H9 (cell line): ENCODE results near the gene MAPK12. TPM values are rescaled to one million over a fixed set of nuclear protein-coding genes. Genes with fewer than 3 reads are reported as not detected.

Experiments
- DNase-seq: peaks from one replicate; pipeline ENCODE4 v3.0.0-alpha.2; 2017
- H2AFZ ChIP-seq: one replicate; pipeline ENCODE4 v1.6.1; 2013; ENCODE audit warnings: mild to moderate bottlenecking, low read length, control low read depth, moderate library complexity
- H2AK5ac ChIP-seq: 2 replicates; pipeline ENCODE4 v1.6.1; 2013; ENCODE audit warnings: low read length, control low read depth, mixed read lengths; ENCODE audit not compliant: insufficient read length
- H2BK120ac ChIP-seq: one replicate; pipeline ENCODE4 v1.6.1; 2013; ENCODE audit warnings: low read depth, mild to moderate bottlenecking, low read length, control low read depth, inconsistent platforms; ENCODE audit not compliant: poor library complexity, severe bottlenecking
- H2BK12ac ChIP-seq: 2 replicates; pipeline ENCODE4 v1.6.1; 2013; ENCODE audit warnings: low read length, control low read depth, mixed read lengths, low read depth; ENCODE audit not compliant: insufficient read length
- H2BK15ac ChIP-seq: 2 replicates; pipeline ENCODE4 v1.6.1; 2013; ENCODE audit warnings: low read depth, low read length, control low read depth
- H2BK20ac ChIP-seq: one replicate; pipeline ENCODE4 v1.6.1; 2013; ENCODE audit warnings: low read depth, mild to moderate bottlenecking, low read length, control low read depth, inconsistent platforms; ENCODE audit not compliant: poor library complexity, severe bottlenecking
- H2BK5ac ChIP-seq: 2 replicates; pipeline ENCODE4 v1.6.1; 2013; ENCODE audit warnings: low read length, control low read depth, mixed read lengths; ENCODE audit not compliant: insufficient read length
- H3K14ac ChIP-seq: 2 replicates; pipeline ENCODE4 v1.6.1; 2013; ENCODE audit warnings: low read length, control low read depth; ENCODE audit not compliant: insufficient read depth
- H3K18ac ChIP-seq: 2 replicates; pipeline ENCODE4 v1.6.1; 2013; ENCODE audit warnings: low read depth, mild to moderate bottlenecking, mixed read lengths, low read length, control low read depth; ENCODE audit not compliant: insufficient read length
- H3K23ac ChIP-seq: 2 replicates; pipeline ENCODE4 v1.6.1; 2013; ENCODE audit warnings: low read length, control low read depth, mixed read lengths, low read depth; ENCODE audit not compliant: insufficient read length
- H3K23me2 ChIP-seq: 2 replicates; pipeline ENCODE4 v1.6.1; 2013; ENCODE audit warnings: low read depth, mild to moderate bottlenecking, mixed read lengths, low read length, control low read depth; ENCODE audit not compliant: insufficient read length, poor library complexity, severe bottlenecking
- H3K27ac ChIP-seq: 2 replicates; pipeline ENCODE4 v1.5.1; 2013; ENCODE audit warnings: low read length, control low read depth, mixed read lengths, low read depth; ENCODE audit not compliant: insufficient read length
- H3K27me3 ChIP-seq: 2 replicates; pipeline ENCODE4 v1.6.1; 2013; ENCODE audit warnings: low read length, control low read depth, inconsistent platforms; ENCODE audit not compliant: insufficient read depth
- H3K4ac ChIP-seq: 2 replicates; pipeline ENCODE4 v1.6.1; 2013; ENCODE audit warnings: low read depth, mild to moderate bottlenecking, control low read depth, inconsistent platforms, low read length, moderate library complexity
- H3K4me1 ChIP-seq: 2 replicates; pipeline ENCODE4 v1.6.1; 2013; ENCODE audit warnings: low read length, control low read depth, inconsistent platforms; ENCODE audit not compliant: insufficient read depth
- H3K4me2 ChIP-seq: 2 replicates; pipeline ENCODE4 v1.6.1; 2013; ENCODE audit warnings: low read length, control low read depth, mixed read lengths; ENCODE audit not compliant: insufficient read length, insufficient read depth
- H3K56ac ChIP-seq: 2 replicates; pipeline ENCODE4 v1.6.1; 2013; ENCODE audit warnings: low read depth, mild to moderate bottlenecking, mixed read lengths, low read length, control low read depth; ENCODE audit not compliant: insufficient read length
- H3K79me1 ChIP-seq: 2 replicates; pipeline ENCODE4 v1.6.1; 2013; ENCODE audit warnings: low read depth, mild to moderate bottlenecking, moderate library complexity, low read length, control low read depth, inconsistent platforms; ENCODE audit not compliant: insufficient read depth, poor library complexity, severe bottlenecking
- H3K79me2 ChIP-seq: 2 replicates; pipeline ENCODE4 v1.6.1; 2013; ENCODE audit warnings: low read length, control low read depth, inconsistent platforms; ENCODE audit not compliant: insufficient read depth
- H3K9ac ChIP-seq: 2 replicates; pipeline ENCODE4 v1.6.1; 2013; ENCODE audit warnings: low read length, control low read depth, mixed read lengths; ENCODE audit not compliant: insufficient read length; ENCODE audit errors: extremely low read depth
- H3K9me3 ChIP-seq: one replicate; pipeline ENCODE4 v1.6.1; 2013; ENCODE audit warnings: low read depth, low read length, inconsistent platforms; ENCODE audit not compliant: control insufficient read depth
- H3T11ph ChIP-seq: one replicate; pipeline ENCODE4 v1.6.1; 2013; ENCODE audit warnings: mild to moderate bottlenecking, low read length, control low read depth, inconsistent platforms
- H4K20me1 ChIP-seq: one replicate; pipeline ENCODE4 v1.6.1; 2013; ENCODE audit not compliant: control insufficient read depth, insufficient read length, insufficient read depth
- H4K5ac ChIP-seq: 2 replicates; pipeline ENCODE4 v1.6.1; 2013; ENCODE audit warnings: low read depth, mild to moderate bottlenecking, mixed read lengths, low read length, control low read depth; ENCODE audit not compliant: insufficient read length
- H4K8ac ChIP-seq: replicated peaks from 2 replicates; pipeline ENCODE4 v1.6.1; 2013; ENCODE audit warnings: low read length, control low read depth, mixed read lengths, low read depth; ENCODE audit not compliant: insufficient read length
- H4K91ac ChIP-seq: 2 replicates; pipeline ENCODE4 v1.6.1; 2013; ENCODE audit warnings: low read depth, mild to moderate bottlenecking, moderate library complexity, mixed read lengths, low read length, control low read depth; ENCODE audit not compliant: insufficient read length
- H3K27ac Mint-ChIP-seq, 3 experiments: 2 replicates in 2 of 3; 3 replicates in 1 of 3; pipeline ENCODE4 v1.8.0; 2020 to 2021; ENCODE audit warnings: mixed read lengths in 3 of 3, mild to moderate bottlenecking in 1 of 3, moderate library complexity in 1 of 3
- H3K27me3 Mint-ChIP-seq: 2 replicates; pipeline ENCODE4 v1.8.0; 2021; ENCODE audit warnings: low read depth, mild to moderate bottlenecking, moderate library complexity, mixed read lengths
- H3K36me3 Mint-ChIP-seq, 3 experiments: 2 replicates in 2 of 3; 3 replicates in 1 of 3; pipeline ENCODE4 v1.8.0; 2020 to 2021; ENCODE audit warnings: low read depth in 3 of 3, mixed read lengths in 3 of 3; ENCODE audit not compliant: insufficient read depth in 1 of 3
- H3K4me1 Mint-ChIP-seq, 2 experiments: 2 replicates each; pipeline ENCODE4 v1.8.0; 2020; ENCODE audit warnings: mixed read lengths in 2 of 2
- H3K4me3 Mint-ChIP-seq, 2 experiments: 2 replicates in 1 of 2; 3 replicates in 1 of 2; pipeline ENCODE4 v1.8.0; 2020 to 2021; ENCODE audit warnings: mild to moderate bottlenecking in 2 of 2, mixed read lengths in 2 of 2, moderate library complexity in 1 of 2
- H3K9me3 Mint-ChIP-seq, 2 experiments: 2 replicates in 1 of 2; 3 replicates in 1 of 2; pipeline ENCODE4 v1.8.0; 2020; ENCODE audit warnings: mild to moderate bottlenecking in 2 of 2, mixed read lengths in 2 of 2, moderate library complexity in 1 of 2
- WGBS: extraction: QIAGEN DNeasy Blood & Tissue Kit; methylation state at CpG from one replicate; pipeline ENCODE4 v1.1.7; 2013; ENCODE audit warnings: missing lambda C conversion rate, low lambda C conversion rate, mixed read lengths; ENCODE audit not compliant: insufficient read length; ENCODE audit errors: extremely low coverage; 5-methylcytosine and 5-hydroxymethylcytosine counted together
- total RNA-seq: library from RNA; stranded (reverse); gene quantifications from 2 replicates; pipeline ENCODE4 v1.2.1, GENCODE V29; 2021
- TF ChIP-seq, protein P1 (sequence below): fragments of 200-600 bp; sonication (generic); conservative IDR thresholded peaks from 3 replicates; pipeline ENCODE4 v1.8.0; 2021; ENCODE audit warnings: antibody characterized with exemption, mild to moderate bottlenecking

MAPK12 gene
- total RNA-seq, 1 experiment from 2014 or later: 31.3 TPM

DNA sequence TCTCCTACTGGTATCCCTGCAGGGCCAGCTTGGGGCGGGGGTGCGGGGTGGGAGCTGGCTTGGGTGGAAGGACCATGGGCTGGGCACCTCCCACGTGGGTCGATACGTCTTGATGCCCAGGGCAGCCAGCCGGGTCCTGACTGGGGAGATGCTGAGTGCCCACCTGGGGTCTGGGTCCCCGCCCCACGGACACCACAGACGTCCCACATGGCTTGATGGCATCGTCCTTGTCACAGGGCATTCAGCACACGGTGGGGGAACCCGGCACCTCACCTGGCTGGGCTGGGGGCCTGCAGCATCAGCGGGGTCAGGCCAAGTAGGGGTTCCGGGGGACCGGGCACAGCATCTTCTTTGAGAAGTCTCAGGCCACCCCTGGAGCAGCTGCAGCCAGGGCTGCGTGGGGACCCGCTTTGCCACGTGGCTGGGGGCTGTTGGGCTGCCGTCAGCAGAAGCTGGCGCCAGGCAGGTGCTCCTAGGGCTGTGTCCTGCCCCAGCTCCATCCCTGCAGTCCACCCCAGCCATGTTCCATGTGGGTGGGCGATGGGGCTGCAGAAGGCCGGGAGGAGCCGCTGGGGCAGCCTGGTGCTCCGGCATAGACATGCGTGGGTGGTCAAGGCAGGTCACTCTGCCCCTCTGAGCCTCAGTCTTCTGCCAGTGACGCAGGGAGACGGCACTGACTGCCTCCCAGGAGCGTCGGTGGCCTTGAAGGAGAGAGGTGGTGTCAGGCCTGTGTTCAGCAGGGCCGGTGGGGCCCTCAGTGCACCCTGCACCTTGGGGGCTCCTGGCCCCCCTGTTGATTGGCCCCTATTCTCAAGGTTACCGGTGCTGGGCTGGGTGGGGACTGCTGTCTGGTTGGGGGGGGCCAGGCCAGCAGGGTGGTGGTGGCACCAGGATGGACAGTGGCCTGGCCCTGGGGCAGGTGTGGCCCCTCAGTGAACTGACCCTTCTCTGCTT, 52.3 kb downstream of the MAPK12 start:
- no peak overlapping the region for H2AFZ ChIP-seq
- H3K4ac ChIP-seq: no peak overlapping the region
- TF ChIP-seq, protein P1, sequence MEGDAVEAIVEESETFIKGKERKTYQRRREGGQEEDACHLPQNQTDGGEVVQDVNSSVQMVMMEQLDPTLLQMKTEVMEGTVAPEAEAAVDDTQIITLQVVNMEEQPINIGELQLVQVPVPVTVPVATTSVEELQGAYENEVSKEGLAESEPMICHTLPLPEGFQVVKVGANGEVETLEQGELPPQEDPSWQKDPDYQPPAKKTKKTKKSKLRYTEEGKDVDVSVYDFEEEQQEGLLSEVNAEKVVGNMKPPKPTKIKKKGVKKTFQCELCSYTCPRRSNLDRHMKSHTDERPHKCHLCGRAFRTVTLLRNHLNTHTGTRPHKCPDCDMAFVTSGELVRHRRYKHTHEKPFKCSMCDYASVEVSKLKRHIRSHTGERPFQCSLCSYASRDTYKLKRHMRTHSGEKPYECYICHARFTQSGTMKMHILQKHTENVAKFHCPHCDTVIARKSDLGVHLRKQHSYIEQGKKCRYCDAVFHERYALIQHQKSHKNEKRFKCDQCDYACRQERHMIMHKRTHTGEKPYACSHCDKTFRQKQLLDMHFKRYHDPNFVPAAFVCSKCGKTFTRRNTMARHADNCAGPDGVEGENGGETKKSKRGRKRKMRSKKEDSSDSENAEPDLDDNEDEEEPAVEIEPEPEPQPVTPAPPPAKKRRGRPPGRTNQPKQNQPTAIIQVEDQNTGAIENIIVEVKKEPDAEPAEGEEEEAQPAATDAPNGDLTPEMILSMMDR: no peak
- no CpG with 5 or more reads among the region's 31 CpGs for WGBS
- H3K27ac Mint-ChIP-seq: no peak overlapping the region
- no peak overlapping the region for H3K23ac ChIP-seq
- peaks cover 2 to 6% of the 10 kb centered on the region in 2 experiments; a peak in 2 of 4 replicates for H3K4me1 Mint-ChIP-seq
- no peak for DNase-seq
- no peak overlapping the region for H3K14ac ChIP-seq
- H2BK120ac ChIP-seq: no peak overlapping the region
- no peak overlapping the region for H2BK20ac ChIP-seq
- no peak overlapping the region for H3K56ac ChIP-seq
- H4K8ac ChIP-seq: no peak overlapping the region
- no peak overlapping the region for H4K5ac ChIP-seq
- H2BK15ac ChIP-seq: no peak overlapping the region
- H3K27ac ChIP-seq: no peak overlapping the region
- H3K9me3 ChIP-seq: no peaks in the 10 kb centered on the region
- no peaks in the 10 kb centered on the region for H4K20me1 ChIP-seq
- no peaks in the 10 kb centered on the region for H3K4me1 ChIP-seq
- peaks cover 26 to 63% (median 63%) of the 10 kb centered on the region in 3 experiments; a peak in 6 of 7 replicates for H3K36me3 Mint-ChIP-seq
- no peak overlapping the region for H2AK5ac ChIP-seq
- no peak overlapping the region for H3K18ac ChIP-seq
- no peak overlapping the region for H3T11ph ChIP-seq
- no peaks in the 10 kb centered on the region for H3K23me2 ChIP-seq
- no peaks in the 10 kb centered on the region; the same call in 1 of the 2 replicates for H3K79me2 ChIP-seq
- H3K27me3 ChIP-seq: no peaks in the 10 kb centered on the region
- H3K9me3 Mint-ChIP-seq: peaks cover 0 to 8% of the 10 kb centered on the region in 2 experiments; a peak in 1 of 5 replicates
- H3K9ac ChIP-seq: no peak overlapping the region
- no peak overlapping the region for H4K91ac ChIP-seq
- H2BK5ac ChIP-seq: no peak overlapping the region
- H2BK12ac ChIP-seq: no peak overlapping the region
- no peak overlapping the region for H3K4me3 Mint-ChIP-seq
- H3K79me1 ChIP-seq: no peaks in the 10 kb centered on the region
- H3K27me3 Mint-ChIP-seq: no peaks in the 10 kb centered on the region
- H3K4me2 ChIP-seq: no peak overlapping the region
